Measurements from ENCODE around the gene TEKTIP1.
"Not testable (repeated sequence)": the region's sequence is repeated elsewhere in the genome, so short reads cannot be mapped to it uniquely, and the experiment has no call there.

The TEKTIP1 gene

GRCh38 chr19:3499738-3500428, 39.1 kb upstream of the TEKTIP1 start:
- 9 to 11% methylated on average over 11 to 13 of the region's 18 CpGs for WGBS, 2 experiments (ENCODE audit: insufficient coverage in 2 of 2)
- Histone ChIP-seq H3K9me3 (ENCODE audit: control insufficient read depth, low read length) (no peaks in the 10 kb centered on the region), H3K27ac (ENCODE audit: low read depth, low read length, severe bottlenecking) (peak overlapping the region; percentile 98), H3K4me3 (ENCODE audit: extremely low read depth, insufficient read depth, low read length, poor library complexity, severe bottlenecking) (peak overlapping the region; percentile 92), H3K36me3 (ENCODE audit: control insufficient read depth, insufficient read depth, low read length) (peaks cover 36% of the 10 kb centered on the region), H3K4me1 (ENCODE audit: control insufficient read depth, insufficient read depth, low read length, poor library complexity, severe bottlenecking) (peaks cover 5% of the 10 kb centered on the region)

GRCh38 chr19:3500429-3501101, 38.4 kb upstream of the TEKTIP1 start, which contains the start of gene DOHH:
DOHH (minus strand) TSS chr19:3500674; CDS start chr19:3496814, 3,860 bp downstream.
- Histone ChIP-seq H3K36me3 (ENCODE audit: control insufficient read depth, insufficient read depth, low read length) (peaks cover 31% of the 10 kb centered on the region), H3K4me3 (ENCODE audit: extremely low read depth, insufficient read depth, low read length, poor library complexity, severe bottlenecking) (peak within 1 kb of the TSS; percentile 92), H3K9me3 (ENCODE audit: control insufficient read depth, low read length) (no peaks in the 10 kb centered on the region), H3K4me1 (ENCODE audit: control insufficient read depth, insufficient read depth, low read length, poor library complexity, severe bottlenecking) (peaks cover 11% of the 10 kb centered on the region), H3K27ac (ENCODE audit: low read depth, low read length, severe bottlenecking) (peak within 1 kb of the TSS; percentile 98)
- WGBS, 2 experiments (ENCODE audit: insufficient coverage in 2 of 2): 0% methylated on average over 37 to 42 of the region's 52 CpGs

DNA sequence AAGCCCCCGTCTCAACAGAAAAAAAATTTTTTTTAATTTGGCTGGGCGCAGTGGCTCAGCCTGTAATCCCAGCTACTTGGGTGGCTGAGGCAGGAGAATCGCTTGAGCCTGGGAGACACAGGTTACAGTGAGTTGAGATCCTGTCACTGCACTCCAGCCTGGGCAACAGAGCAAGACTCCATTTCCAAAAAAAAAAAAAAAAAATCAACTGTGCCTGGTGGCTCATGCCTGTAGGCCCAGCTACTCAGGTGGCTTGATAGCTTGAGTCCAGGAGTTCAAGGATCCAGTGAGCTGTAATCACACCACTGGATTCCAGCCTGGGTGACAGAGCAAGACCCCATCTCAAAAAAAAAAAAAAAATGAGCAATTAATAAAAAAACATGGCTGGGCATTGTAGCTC, 37.2 kb upstream of the TEKTIP1 start:
- WGBS, 2 experiments (ENCODE audit: insufficient coverage in 2 of 2): 94 to 95% methylated on average over 2 to 3 of the region's 3 CpGs
- H3K27ac ChIP-seq (ENCODE audit: low read depth, low read length, severe bottlenecking): no peak overlapping the region

DNA sequence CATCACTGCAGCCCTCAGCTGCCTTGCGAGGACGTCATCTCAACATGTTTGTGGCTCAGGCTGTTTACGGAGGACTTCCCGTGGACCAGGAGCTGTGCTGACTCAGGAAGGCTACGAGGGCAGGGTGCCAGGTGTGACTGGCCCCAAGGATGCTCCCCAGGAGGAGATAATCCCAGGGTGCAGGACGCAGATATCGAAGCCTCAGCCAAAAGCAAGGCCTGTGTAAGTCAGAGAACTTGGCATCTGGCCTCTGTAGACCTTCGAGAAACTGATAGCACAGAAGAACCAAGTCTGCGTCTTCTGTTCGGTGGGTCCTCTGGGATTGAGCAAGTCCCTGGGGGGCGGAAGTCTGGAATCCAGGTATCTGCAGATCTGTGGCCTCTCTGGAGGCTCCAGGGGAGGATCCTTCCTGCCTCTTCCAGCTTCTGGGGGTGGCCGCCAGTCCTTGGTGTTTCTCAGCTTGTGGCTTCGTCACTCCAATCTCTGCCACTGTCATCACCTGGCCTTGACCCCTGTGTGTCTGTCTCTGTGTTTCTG, 35.9 kb upstream of the TEKTIP1 start:
- peaks cover 6% of the 10 kb centered on the region for H3K36me3 ChIP-seq (ENCODE audit: control insufficient read depth, insufficient read depth, low read length)
- H3K4me1 ChIP-seq (ENCODE audit: control insufficient read depth, insufficient read depth, low read length, poor library complexity, severe bottlenecking): peaks cover 19% of the 10 kb centered on the region
- no peak overlapping the region for H3K27ac ChIP-seq (ENCODE audit: low read depth, low read length, severe bottlenecking)
- WGBS, 2 experiments (ENCODE audit: insufficient coverage in 2 of 2): 92 to 95% methylated on average over 9 to 12 of the region's 13 CpGs
- no peaks in the 10 kb centered on the region for H3K9me3 ChIP-seq (ENCODE audit: control insufficient read depth, low read length)
- no peak overlapping the region for H3K4me3 ChIP-seq (ENCODE audit: extremely low read depth, insufficient read depth, low read length, poor library complexity, severe bottlenecking)

More for the DNA sequence above, 37.2 kb upstream of the TEKTIP1 start:
- Histone ChIP-seq H3K4me1 (ENCODE audit: control insufficient read depth, insufficient read depth, low read length, poor library complexity, severe bottlenecking) (peaks cover 13% of the 10 kb centered on the region), H3K36me3 (ENCODE audit: control insufficient read depth, insufficient read depth, low read length) (peaks cover 19% of the 10 kb centered on the region), H3K9me3 (ENCODE audit: control insufficient read depth, low read length) (no peaks in the 10 kb centered on the region), H3K4me3 (ENCODE audit: extremely low read depth, insufficient read depth, low read length, poor library complexity, severe bottlenecking) (no peak overlapping the region)

DNA sequence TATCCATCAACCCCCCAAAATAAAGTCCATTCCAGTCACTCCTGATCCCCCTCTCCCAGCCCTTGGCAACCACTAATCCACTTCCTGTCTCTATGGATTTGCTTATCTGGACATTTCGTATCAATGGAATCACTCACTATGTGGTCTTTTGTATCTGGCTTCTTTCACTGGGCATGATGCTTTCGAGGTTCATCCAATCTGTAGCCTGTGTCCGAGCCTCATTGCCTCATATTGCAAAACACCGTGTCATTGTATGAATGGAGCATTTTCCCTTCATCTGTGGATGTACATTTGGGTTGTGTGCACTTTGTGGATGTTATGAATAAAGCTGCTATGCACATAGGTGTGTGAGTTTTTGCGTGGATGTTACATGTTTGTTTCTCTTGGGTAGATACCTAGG, 34.2 kb upstream of the TEKTIP1 start:
- Histone ChIP-seq H3K4me3 (ENCODE audit: extremely low read depth, insufficient read depth, low read length, poor library complexity, severe bottlenecking) (no peak overlapping the region), H3K27ac (ENCODE audit: low read depth, low read length, severe bottlenecking) (peak overlapping the region; percentile 41), H3K9me3 (ENCODE audit: control insufficient read depth, low read length) (no peaks in the 10 kb centered on the region), H3K36me3 (ENCODE audit: control insufficient read depth, insufficient read depth, low read length) (peaks cover 15% of the 10 kb centered on the region), H3K4me1 (ENCODE audit: control insufficient read depth, insufficient read depth, low read length, poor library complexity, severe bottlenecking) (peaks cover 31% of the 10 kb centered on the region)
- WGBS, 2 experiments (ENCODE audit: insufficient coverage in 2 of 2): 95 to 100% methylated on average over 3 to 4 of the region's 5 CpGs

- 13 to 17% methylated on average over 52 to 56 of the region's 79 CpGs for WGBS, 2 experiments (ENCODE audit: insufficient coverage in 2 of 2)
- Histone ChIP-seq H3K27ac (ENCODE audit: low read depth, low read length, severe bottlenecking) (peak within 1 kb of the TSS; percentile 75), H3K4me3 (ENCODE audit: extremely low read depth, insufficient read depth, low read length, poor library complexity, severe bottlenecking) (peak within 1 kb of the TSS; percentile 97), H3K9me3 (ENCODE audit: control insufficient read depth, low read length) (no peaks in the 10 kb centered on the region), H3K36me3 (ENCODE audit: control insufficient read depth, insufficient read depth, low read length) (peaks cover 26% of the 10 kb centered on the region), H3K4me1 (ENCODE audit: control insufficient read depth, insufficient read depth, low read length, poor library complexity, severe bottlenecking) (peaks cover 32% of the 10 kb centered on the region)
Measured at GRCh38 chr19:3505598-3506383, 33.2 kb upstream of the TEKTIP1 start, which contains the start of gene FZR1. FZR1 (plus strand) TSS chr19:3506311; CDS start chr19:3522990, 16,679 bp downstream.

DNA sequence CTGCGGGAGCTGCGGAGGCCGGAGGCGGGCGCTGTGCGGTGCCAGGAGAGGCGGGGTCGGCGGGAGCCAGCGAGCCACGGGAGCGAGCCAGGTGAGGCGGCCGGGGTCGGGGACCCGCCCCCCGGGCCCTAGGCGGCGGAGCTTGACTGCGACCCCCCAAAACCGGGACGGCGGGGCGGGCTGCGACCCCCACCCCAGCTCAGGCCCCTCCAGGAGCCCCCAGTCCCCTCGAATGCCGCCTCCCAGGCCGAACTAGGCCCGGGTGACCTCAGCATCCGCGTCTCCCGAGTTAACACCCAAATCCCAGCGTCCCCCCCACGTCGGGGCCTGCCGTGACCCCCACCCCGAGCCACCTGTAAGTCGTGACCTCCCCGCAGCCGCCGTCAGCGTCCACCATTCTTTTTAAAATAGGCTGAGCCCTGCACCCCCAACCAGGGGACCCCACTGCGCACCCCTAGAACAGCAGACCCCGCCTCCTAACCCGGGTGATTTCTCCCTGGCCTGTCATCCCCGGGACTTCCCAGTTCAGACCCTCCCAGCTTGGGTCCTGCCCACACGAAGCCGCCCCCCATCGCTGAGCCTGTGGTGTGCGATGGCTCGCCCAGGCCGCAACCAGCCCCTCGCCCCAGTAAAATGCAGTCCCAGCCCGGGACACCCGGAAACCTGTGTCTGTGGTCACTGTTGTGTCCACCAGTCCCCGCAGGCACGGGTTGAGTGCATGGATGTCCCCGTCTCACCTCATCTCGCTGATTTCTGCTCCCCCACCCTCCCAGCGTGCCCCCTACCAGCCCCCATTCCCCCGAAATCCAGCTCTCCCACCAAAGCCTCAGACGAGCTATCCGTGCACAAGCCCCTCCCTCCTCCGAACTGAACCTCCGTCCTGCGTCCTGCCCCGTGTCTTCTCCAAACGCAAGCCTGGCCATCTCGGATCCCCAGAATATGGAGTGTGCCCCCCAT, 32.3 kb upstream of the TEKTIP1 start:
- 1% methylated on average over 55 to 58 of the region's 69 CpGs for WGBS, 2 experiments (ENCODE audit: insufficient coverage in 2 of 2)
- peaks cover 34% of the 10 kb centered on the region for H3K36me3 ChIP-seq (ENCODE audit: control insufficient read depth, insufficient read depth, low read length)
- H3K4me1 ChIP-seq (ENCODE audit: control insufficient read depth, insufficient read depth, low read length, poor library complexity, severe bottlenecking): peaks cover 32% of the 10 kb centered on the region
- no peaks in the 10 kb centered on the region for H3K9me3 ChIP-seq (ENCODE audit: control insufficient read depth, low read length)
- no peak overlapping the region for H3K27ac ChIP-seq (ENCODE audit: low read depth, low read length, severe bottlenecking)
- peak overlapping the region; percentile 97 for H3K4me3 ChIP-seq (ENCODE audit: extremely low read depth, insufficient read depth, low read length, poor library complexity, severe bottlenecking)

- Histone ChIP-seq H3K9me3 (ENCODE audit: control insufficient read depth, low read length) (no peaks in the 10 kb centered on the region), H3K4me3 (ENCODE audit: extremely low read depth, insufficient read depth, low read length, poor library complexity, severe bottlenecking) (peak overlapping the region; percentile 97), H3K27ac (ENCODE audit: low read depth, low read length, severe bottlenecking) (no peak overlapping the region), H3K4me1 (ENCODE audit: control insufficient read depth, insufficient read depth, low read length, poor library complexity, severe bottlenecking) (peaks cover 32% of the 10 kb centered on the region), H3K36me3 (ENCODE audit: control insufficient read depth, insufficient read depth, low read length) (peaks cover 40% of the 10 kb centered on the region)
- 13 to 20% methylated on average over 19 of the region's 31 CpGs for WGBS, 2 experiments (ENCODE audit: insufficient coverage in 2 of 2)
Measured at GRCh38 chr19:3507371-3508120, 31.4 kb upstream of the TEKTIP1 start.

GRCh38 chr19:3508121-3508661, 30.8 kb upstream of the TEKTIP1 start:
- WGBS, 2 experiments (ENCODE audit: insufficient coverage in 2 of 2): 93 to 94% methylated on average over 10 to 15 of the region's 18 CpGs
- not testable (repeated sequence) for H3K9me3 ChIP-seq (ENCODE audit: control insufficient read depth, low read length); H3K27ac ChIP-seq (ENCODE audit: low read depth, low read length, severe bottlenecking)
- Histone ChIP-seq H3K4me3 (ENCODE audit: extremely low read depth, insufficient read depth, low read length, poor library complexity, severe bottlenecking) (peak overlapping the region; percentile 97), H3K4me1 (ENCODE audit: control insufficient read depth, insufficient read depth, low read length, poor library complexity, severe bottlenecking) (peaks cover 32% of the 10 kb centered on the region), H3K36me3 (ENCODE audit: control insufficient read depth, insufficient read depth, low read length) (peaks cover 45% of the 10 kb centered on the region)
